ENCODE results near the gene IRS1.
A peak's percentile ranks its signal among the peaks of the same experiment; 100 is the strongest.

IRS1 gene

GRCh38 chr2:226707499-226707898, 92.1 kb downstream of the IRS1 start:
- H3K4me1 ChIP-seq (ENCODE audit: insufficient read depth, low read length): peaks cover 8% of the 10 kb centered on the region; the same call in 1 of the 2 replicates
- no peaks in the 10 kb centered on the region for H3K36me3 ChIP-seq (ENCODE audit: insufficient read depth, low read length)
- TF ChIP-seq EZH2 (IDR thresholded peaks at IDR 0.05; ENCODE audit: borderline replicate concordance, low read depth, low read length, severe bottlenecking) (no peak), CTCF (IDR thresholded peaks at IDR 0.05; ENCODE audit: borderline replicate concordance, extremely low read depth, low read length, poor library complexity, severe bottlenecking) (no peak)

GRCh38 chr2:226705965-226706364, 93.7 kb downstream of the IRS1 start:
- no peak for DNase-seq

More at GRCh38 chr2:226707499-226707898, 92.1 kb downstream of the IRS1 start:
- H3K9ac ChIP-seq (ENCODE audit: low read depth, low read length): no peak overlapping the region
- H3K9me3 ChIP-seq (ENCODE audit: insufficient read depth, low read length, severe bottlenecking): no peaks in the 10 kb centered on the region
- no peak overlapping the region for H3K4me3 ChIP-seq (ENCODE audit: low read depth in 1 of 2, low read length in 2 of 2)
- no peak overlapping the region for H3K4me2 ChIP-seq (ENCODE audit: insufficient read depth, low read length)
- H3K79me2 ChIP-seq (ENCODE audit: insufficient read depth, low read length): no peaks in the 10 kb centered on the region
- H3K27me3 ChIP-seq (ENCODE audit: insufficient read depth, low read length, poor library complexity): no peaks in the 10 kb centered on the region
- DNase-seq: no peak
- no peak for ATAC-seq (ENCODE audit: insufficient read depth, low read depth)
- H3K27ac ChIP-seq (ENCODE audit: low read length): no peak overlapping the region
- H4K20me1 ChIP-seq (ENCODE audit: insufficient read depth, low read length): no peaks in the 10 kb centered on the region
- H2AFZ ChIP-seq (ENCODE audit: low read depth, low read length): no peak overlapping the region

GRCh38 chr2:226705133-226705886, 94.3 kb downstream of the IRS1 start:
- no peaks in the 10 kb centered on the region for H4K20me1 ChIP-seq (ENCODE audit: insufficient read depth, low read length)
- no peaks in the 10 kb centered on the region for H3K36me3 ChIP-seq (ENCODE audit: insufficient read depth, low read length)
- no peaks in the 10 kb centered on the region for H3K27me3 ChIP-seq (ENCODE audit: insufficient read depth, low read length, poor library complexity)
- DNase-seq (peak; percentile 45), ATAC-seq (ENCODE audit: insufficient read depth, low read depth) (peak; percentile 69)
- TF ChIP-seq EZH2 (IDR thresholded peaks at IDR 0.05; ENCODE audit: borderline replicate concordance, low read depth, low read length, severe bottlenecking): no peak
- no peak for TF ChIP-seq CTCF (IDR thresholded peaks at IDR 0.05; ENCODE audit: borderline replicate concordance, extremely low read depth, low read length, poor library complexity, severe bottlenecking)
- no peak overlapping the region for H3K4me3 ChIP-seq (ENCODE audit: low read depth in 1 of 2, low read length in 2 of 2)
- H3K4me2 ChIP-seq (ENCODE audit: insufficient read depth, low read length): no peak overlapping the region
- H2AFZ ChIP-seq (ENCODE audit: low read depth, low read length): no peak overlapping the region
- H3K9me3 ChIP-seq (ENCODE audit: insufficient read depth, low read length, severe bottlenecking): no peaks in the 10 kb centered on the region
- peaks cover 8% of the 10 kb centered on the region; the same call in 1 of the 2 replicates for H3K4me1 ChIP-seq (ENCODE audit: insufficient read depth, low read length)
- no peak overlapping the region for H3K27ac ChIP-seq (ENCODE audit: low read length)
- H3K79me2 ChIP-seq (ENCODE audit: insufficient read depth, low read length): no peaks in the 10 kb centered on the region
- H3K9ac ChIP-seq (ENCODE audit: low read depth, low read length): no peak overlapping the region

More at GRCh38 chr2:226705965-226706364, 93.7 kb downstream of the IRS1 start:
- H3K4me1 ChIP-seq (ENCODE audit: insufficient read depth, low read length): peaks cover 8% of the 10 kb centered on the region; the same call in 1 of the 2 replicates
- H4K20me1 ChIP-seq (ENCODE audit: insufficient read depth, low read length): no peaks in the 10 kb centered on the region
- no peaks in the 10 kb centered on the region for H3K79me2 ChIP-seq (ENCODE audit: insufficient read depth, low read length)
- H3K36me3 ChIP-seq (ENCODE audit: insufficient read depth, low read length): no peaks in the 10 kb centered on the region
- no peak overlapping the region for H3K4me2 ChIP-seq (ENCODE audit: insufficient read depth, low read length)
- no peak overlapping the region for H2AFZ ChIP-seq (ENCODE audit: low read depth, low read length)
- TF ChIP-seq CTCF (IDR thresholded peaks at IDR 0.05; ENCODE audit: borderline replicate concordance, extremely low read depth, low read length, poor library complexity, severe bottlenecking): no peak
- TF ChIP-seq EZH2 (IDR thresholded peaks at IDR 0.05; ENCODE audit: borderline replicate concordance, low read depth, low read length, severe bottlenecking): no peak
- H3K27me3 ChIP-seq (ENCODE audit: insufficient read depth, low read length, poor library complexity): no peaks in the 10 kb centered on the region
- no peak for ATAC-seq (ENCODE audit: insufficient read depth, low read depth)
- no peak overlapping the region for H3K4me3 ChIP-seq (ENCODE audit: low read depth in 1 of 2, low read length in 2 of 2)
- H3K9ac ChIP-seq (ENCODE audit: low read depth, low read length): no peak overlapping the region
- H3K27ac ChIP-seq (ENCODE audit: low read length): no peak overlapping the region
- no peaks in the 10 kb centered on the region for H3K9me3 ChIP-seq (ENCODE audit: insufficient read depth, low read length, severe bottlenecking)
